AG04449 (cell line): ENCODE results near the gene CUL1.

Source experiments
- CTCF ChIA-PET: fragments of 350-600 bp; formaldehyde crosslinking; extraction: SDS; loops from one replicate; lab custom pipeline; 2021; ENCODE audit warnings: antibody characterized with exemption; lab: Yijun Ruan, JAX
- POLR2A ChIA-PET: fragments of 400-600, 350-600 bp; formaldehyde crosslinking; extraction: SDS; loops from one replicate; lab custom pipeline; 2020; ENCODE audit warnings: antibody characterized with exemption, inconsistent platforms; lab: Yijun Ruan, JAX
- DNase-seq: peaks from one replicate; pipeline ENCODE4 v3.0.0-alpha.2; 2010; ENCODE audit warnings: low read depth, low spot score
- H3K4me3 ChIP-seq: 2 replicates; pipeline ENCODE4 v1.5.1; 2011; ENCODE audit warnings: low read depth, mild to moderate bottlenecking, control low read depth, low read length
- TF ChIP-seq, protein P1 (sequence below): IDR thresholded peaks from one replicate; pipeline ENCODE4 v1.5.1; 2011; ENCODE audit warnings: mild to moderate bottlenecking, moderate library complexity, low read length, control low read depth, inconsistent platforms; ENCODE audit not compliant: insufficient read depth; ENCODE audit errors: missing control alignments

CUL1 gene

DNA sequence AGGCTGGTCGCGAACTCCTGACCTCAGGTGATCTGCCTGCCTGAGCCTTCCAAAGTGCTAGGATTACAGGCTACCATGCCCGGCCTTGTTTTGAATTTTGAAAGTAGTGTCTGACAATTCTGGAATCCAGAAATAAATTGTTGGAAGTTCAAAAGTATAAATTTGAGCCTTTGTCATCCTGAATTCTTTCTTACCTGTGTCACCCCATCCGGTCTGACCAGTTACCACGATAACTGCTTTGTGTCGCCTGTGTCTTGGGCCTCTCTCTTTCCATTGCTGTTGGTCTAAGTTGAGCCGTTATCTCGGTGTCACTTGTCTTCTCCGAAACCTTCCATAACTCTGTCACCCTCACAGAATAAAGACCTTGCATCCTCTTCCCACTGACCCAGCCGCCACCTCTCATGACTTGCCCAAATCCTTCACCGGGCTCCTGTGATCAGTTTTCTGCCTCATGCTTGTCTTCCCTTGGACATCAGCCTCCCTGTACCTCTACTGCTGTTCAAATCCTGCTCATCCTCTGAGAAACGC, 18.6 kb downstream of the CUL1 start:
- POLR2A ChIA-PET, result no interaction called here
- no peak overlapping the region for H3K4me3 ChIP-seq
- no peak for DNase-seq
- CTCF ChIA-PET, result no interaction called here
- TF ChIP-seq, protein P1, sequence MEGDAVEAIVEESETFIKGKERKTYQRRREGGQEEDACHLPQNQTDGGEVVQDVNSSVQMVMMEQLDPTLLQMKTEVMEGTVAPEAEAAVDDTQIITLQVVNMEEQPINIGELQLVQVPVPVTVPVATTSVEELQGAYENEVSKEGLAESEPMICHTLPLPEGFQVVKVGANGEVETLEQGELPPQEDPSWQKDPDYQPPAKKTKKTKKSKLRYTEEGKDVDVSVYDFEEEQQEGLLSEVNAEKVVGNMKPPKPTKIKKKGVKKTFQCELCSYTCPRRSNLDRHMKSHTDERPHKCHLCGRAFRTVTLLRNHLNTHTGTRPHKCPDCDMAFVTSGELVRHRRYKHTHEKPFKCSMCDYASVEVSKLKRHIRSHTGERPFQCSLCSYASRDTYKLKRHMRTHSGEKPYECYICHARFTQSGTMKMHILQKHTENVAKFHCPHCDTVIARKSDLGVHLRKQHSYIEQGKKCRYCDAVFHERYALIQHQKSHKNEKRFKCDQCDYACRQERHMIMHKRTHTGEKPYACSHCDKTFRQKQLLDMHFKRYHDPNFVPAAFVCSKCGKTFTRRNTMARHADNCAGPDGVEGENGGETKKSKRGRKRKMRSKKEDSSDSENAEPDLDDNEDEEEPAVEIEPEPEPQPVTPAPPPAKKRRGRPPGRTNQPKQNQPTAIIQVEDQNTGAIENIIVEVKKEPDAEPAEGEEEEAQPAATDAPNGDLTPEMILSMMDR, result no peak

DNA sequence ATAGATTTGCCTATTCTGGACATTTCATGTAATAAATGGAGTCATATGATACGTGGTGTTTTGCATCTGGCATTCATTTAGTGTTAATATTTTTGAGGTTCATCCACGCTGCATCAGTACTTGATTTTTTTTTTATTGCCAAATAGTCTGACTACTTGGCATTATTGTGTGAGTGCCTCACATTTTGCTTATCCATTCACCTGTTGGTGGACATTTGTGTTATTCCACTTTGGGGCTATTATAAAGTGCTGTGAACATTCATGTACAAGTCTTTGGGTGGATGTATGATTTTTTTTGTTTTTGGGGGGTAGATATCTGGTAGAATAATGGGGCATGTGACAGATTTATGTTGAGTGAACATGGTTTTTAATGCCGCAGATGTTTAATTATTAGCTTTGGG, 19.7 kb downstream of the CUL1 start:
- TF ChIP-seq, protein P1, result no peak
- POLR2A ChIA-PET, result no interaction called here
- DNase-seq, result no peak
- CTCF ChIA-PET, result interaction anchor here (1.1 kb wide), 1 partner anchor 11 kb away, joined by 3 read pairs; no protein-coding TSS in a partner anchor
- H3K4me3 ChIP-seq, result no peak overlapping the region

DNA sequence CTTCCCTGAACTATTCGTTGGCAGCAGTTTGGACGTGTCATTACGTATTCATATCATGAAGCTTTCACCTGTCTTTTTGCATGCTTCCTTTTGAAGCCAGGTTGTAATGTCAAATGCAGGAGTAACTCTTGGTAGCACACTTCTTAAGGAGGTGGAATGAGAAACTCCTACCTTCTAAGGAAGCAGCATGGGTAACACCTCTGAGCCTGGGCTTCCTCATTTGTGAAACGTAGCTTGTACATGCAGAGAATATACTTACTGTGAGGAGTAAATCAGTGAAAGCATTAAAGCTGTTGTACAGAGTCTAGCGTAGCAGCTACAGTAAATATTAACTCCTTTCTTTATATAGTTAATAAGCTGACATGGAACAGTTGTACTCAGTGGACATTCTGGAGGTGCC, 21.1 kb downstream of the CUL1 start:
- TF ChIP-seq, protein P1, result no peak
- H3K4me3 ChIP-seq, result no peak overlapping the region
- ChIA-PET CTCF (interaction anchor here (1.6 kb wide), 1 partner anchor 11 kb away, joined by 4 read pairs; no protein-coding TSS in a partner anchor), POLR2A (no interaction called here)
- DNase-seq, result no peak

DNA sequence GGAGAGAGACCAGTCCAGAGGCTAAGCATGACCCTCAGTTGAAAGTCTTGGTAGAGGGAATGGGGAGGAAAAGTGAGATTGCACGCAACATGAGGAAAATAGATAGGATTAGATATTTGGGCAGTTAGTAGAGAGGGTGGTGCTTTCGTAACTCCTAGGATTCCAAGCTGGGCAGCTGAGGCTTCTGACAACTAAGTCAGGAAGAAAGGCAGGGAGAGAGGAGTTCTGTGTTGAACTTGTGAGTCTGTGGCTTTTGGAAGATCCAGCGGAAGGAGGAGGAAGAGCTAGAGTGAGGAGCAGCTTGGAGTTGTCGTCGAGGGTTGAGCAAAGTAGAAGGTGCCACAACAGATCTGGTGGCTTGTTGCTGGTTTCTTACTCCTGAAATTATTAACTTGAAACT, 21.8 kb downstream of the CUL1 start:
- TF ChIP-seq, protein P1, result no peak
- ChIA-PET CTCF (interaction anchor here (1.1 to 1.6 kb wide), 2 partner anchors 11 to 246 kb away, joined by 3 to 4 read pairs; no protein-coding TSS in a partner anchor), POLR2A (interaction anchor here (1.0 kb wide), 1 partner anchor 21 kb away, joined by 5 read pairs; no protein-coding TSS in a partner anchor)
- no peak overlapping the region for H3K4me3 ChIP-seq
- no peak for DNase-seq

DNA sequence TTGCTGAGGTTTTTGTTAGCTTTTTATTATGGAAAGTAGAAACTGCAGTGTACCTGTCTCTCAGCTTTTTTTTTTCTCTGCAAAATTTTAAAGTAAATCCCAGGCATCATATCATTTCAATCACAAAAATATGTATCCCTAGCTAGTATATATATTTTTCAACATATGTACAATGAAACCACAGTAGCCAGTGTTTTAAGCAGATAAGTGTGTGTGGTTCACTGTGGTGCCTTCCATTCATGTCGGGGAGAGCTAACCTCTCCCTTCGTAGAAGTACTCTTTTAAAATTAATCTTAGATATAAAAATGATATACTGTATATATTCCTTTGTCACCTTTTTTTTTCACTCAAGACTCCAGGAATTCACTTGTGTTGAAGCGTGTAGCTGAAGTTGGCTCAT, 22.7 kb downstream of the CUL1 start:
- no peak overlapping the region for H3K4me3 ChIP-seq
- TF ChIP-seq, protein P1, result no peak
- CTCF ChIA-PET, result interaction anchor here (0.7 to 1.6 kb wide), 5 partner anchors 8 to 245 kb away, joined by 3 to 4 read pairs (median 3); no protein-coding TSS in a partner anchor
- no peak for DNase-seq
- POLR2A ChIA-PET, result no interaction called here

DNA sequence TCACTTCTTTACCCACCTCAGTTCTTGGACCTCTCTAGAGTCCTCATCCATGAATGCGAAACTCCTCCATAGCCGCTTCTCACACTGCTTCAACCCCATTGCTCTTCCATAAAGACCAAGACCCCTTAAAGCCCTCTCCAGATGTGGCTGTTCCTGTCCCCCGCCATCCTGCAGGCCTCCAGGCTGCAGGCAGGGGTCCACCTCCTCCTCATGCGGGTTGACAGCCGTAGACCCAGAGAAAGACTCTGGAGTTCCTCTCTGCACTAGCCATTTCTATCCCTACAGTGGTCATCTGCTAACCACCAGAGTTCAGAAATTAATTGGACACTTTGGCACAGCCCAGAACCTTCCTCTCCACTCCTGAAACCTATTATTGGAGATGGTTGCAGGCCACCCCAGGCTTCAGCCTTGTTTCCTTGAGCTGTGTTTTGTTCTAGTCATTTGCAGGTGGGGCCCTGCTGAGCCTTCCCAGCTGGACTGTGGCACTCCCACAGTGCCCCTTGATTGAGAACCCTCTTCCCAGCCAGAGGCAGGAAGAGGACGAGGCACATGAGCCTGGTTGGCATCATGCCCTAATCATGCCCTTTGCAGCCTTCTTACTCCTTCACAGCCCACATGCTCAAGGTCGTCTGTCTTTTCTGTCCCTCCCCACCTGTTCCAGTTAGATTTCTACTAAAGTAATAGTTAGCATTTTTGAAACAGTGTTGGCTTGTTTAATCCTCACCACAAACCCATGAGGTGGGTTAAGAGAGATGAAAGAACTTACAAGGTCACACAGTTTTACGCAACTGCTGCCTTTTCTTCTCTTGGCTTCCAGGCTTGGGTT, 23.9 kb downstream of the CUL1 start:
- DNase-seq, result no peak
- ChIA-PET POLR2A (no interaction called here), CTCF (interaction anchor here (1.0 to 1.2 kb wide), 2 partner anchors 12 to 17 kb away, joined by 3 read pairs; no protein-coding TSS in a partner anchor)
- TF ChIP-seq, protein P1, result no peak
- no peak overlapping the region for H3K4me3 ChIP-seq
